Measurements from ENCODE around the gene CXCL11. TPM values are rescaled to one million over a fixed set of nuclear protein-coding genes. Genes with fewer than 3 reads are reported as not detected.

The CXCL11 gene
- total RNA-seq, 1 experiment from 2014 or later: 6.0 TPM

GRCh38 chr4:76066546-76066945 is 30.7 kb upstream of the CXCL11 start:
- no TSS peak for BruUV-seq (replicated peaks)
- no peaks in the 10 kb centered on the region for H3K36me3 Mint-ChIP-seq (ENCODE audit: insufficient read depth, unreplicated experiment)
- CTCF ChIA-PET: interaction anchor here (1.2 kb wide), 1 partner anchor 71 kb away, joined by 4 read pairs; no protein-coding TSS in a partner anchor

DNA sequence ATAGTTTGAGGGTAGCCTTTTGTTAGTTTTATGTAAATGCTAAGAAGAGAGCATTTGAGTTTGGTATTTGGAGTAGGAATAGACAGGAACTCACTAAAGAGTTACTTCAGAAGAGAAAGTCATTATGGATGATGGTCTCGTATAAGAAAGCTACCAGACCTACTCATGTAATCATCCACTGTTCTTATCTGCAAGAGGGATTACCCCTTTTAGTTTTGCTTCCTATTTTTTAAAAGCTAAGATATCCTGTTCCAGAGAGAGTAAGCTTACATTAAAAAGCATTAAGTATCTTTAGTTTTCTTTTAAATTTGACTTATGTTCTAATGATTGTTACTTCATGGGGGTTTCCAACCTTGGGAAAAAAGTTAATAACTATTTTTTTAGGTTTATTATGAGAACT is 26.1 kb upstream of the CXCL11 start:
- TF ChIP-seq, protein P1, sequence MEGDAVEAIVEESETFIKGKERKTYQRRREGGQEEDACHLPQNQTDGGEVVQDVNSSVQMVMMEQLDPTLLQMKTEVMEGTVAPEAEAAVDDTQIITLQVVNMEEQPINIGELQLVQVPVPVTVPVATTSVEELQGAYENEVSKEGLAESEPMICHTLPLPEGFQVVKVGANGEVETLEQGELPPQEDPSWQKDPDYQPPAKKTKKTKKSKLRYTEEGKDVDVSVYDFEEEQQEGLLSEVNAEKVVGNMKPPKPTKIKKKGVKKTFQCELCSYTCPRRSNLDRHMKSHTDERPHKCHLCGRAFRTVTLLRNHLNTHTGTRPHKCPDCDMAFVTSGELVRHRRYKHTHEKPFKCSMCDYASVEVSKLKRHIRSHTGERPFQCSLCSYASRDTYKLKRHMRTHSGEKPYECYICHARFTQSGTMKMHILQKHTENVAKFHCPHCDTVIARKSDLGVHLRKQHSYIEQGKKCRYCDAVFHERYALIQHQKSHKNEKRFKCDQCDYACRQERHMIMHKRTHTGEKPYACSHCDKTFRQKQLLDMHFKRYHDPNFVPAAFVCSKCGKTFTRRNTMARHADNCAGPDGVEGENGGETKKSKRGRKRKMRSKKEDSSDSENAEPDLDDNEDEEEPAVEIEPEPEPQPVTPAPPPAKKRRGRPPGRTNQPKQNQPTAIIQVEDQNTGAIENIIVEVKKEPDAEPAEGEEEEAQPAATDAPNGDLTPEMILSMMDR (IDR thresholded peaks at IDR 0.05; ENCODE audit: unreplicated experiment): no peak
- no TSS peak for BruUV-seq (replicated peaks)

More at GRCh38 chr4:76066546-76066945, 30.7 kb upstream of the CXCL11 start:
- DNase-seq: no peak
- Mint-ChIP-seq H3K4me3 (ENCODE audit: low read depth, unreplicated experiment) (no peak overlapping the region), H3K27me3 (ENCODE audit: unreplicated experiment) (no peaks in the 10 kb centered on the region), H3K27ac (ENCODE audit: unreplicated experiment) (no peak overlapping the region), H3K9me3 (ENCODE audit: low read depth, unreplicated experiment) (no peaks in the 10 kb centered on the region), H3K4me1 (ENCODE audit: low read depth, unreplicated experiment) (peaks cover 4% of the 10 kb centered on the region)
- TF ChIP-seq, protein P1 (IDR thresholded peaks at IDR 0.05; ENCODE audit: unreplicated experiment): no peak
- intact Hi-C loops (cut with micrococcal nuclease; ENCODE audit: unreplicated experiment): no loop called here

DNA sequence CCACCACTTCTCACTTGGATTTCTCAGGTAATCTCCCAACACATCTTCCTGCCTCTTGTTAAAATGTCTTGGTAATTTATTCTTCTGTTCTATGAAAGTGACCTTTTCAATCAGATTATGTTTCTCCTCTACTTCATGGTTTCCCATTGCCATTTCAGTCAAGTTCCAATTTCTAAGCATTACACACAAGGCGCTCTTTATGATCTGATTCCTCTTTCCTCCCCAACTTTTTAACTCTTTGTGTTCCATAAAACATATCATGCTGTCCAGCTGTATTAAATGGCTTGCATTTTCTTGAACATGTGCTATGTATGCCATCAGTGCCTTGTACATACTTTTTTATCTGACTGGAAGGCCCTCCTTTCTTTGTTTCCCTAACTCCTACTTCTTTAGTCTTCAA is 25.6 kb upstream of the CXCL11 start:
- BruUV-seq (replicated peaks): no TSS peak
- intact Hi-C loops (cut with micrococcal nuclease; ENCODE audit: unreplicated experiment): loop anchor here (2.0 kb wide), 1 partner anchor 55 kb away; the partner anchor contains the start of gene CXCL9
- no peak for DNase-seq

More for the DNA sequence above, 26.1 kb upstream of the CXCL11 start:
- CTCF ChIA-PET: no interaction called here
- no peaks in the 10 kb centered on the region for H3K36me3 Mint-ChIP-seq (ENCODE audit: insufficient read depth, unreplicated experiment)
- intact Hi-C loops (cut with micrococcal nuclease; ENCODE audit: unreplicated experiment): loop anchor here (2.0 kb wide), 1 partner anchor 55 kb away; the partner anchor contains the start of gene CXCL9
- no peak overlapping the region for H3K4me3 Mint-ChIP-seq (ENCODE audit: low read depth, unreplicated experiment)
- peaks cover 35% of the 10 kb centered on the region for H3K4me1 Mint-ChIP-seq (ENCODE audit: low read depth, unreplicated experiment)
- DNase-seq: no peak
- H3K9me3 Mint-ChIP-seq (ENCODE audit: low read depth, unreplicated experiment): no peaks in the 10 kb centered on the region
- H3K27ac Mint-ChIP-seq (ENCODE audit: unreplicated experiment): no peak overlapping the region
- no peaks in the 10 kb centered on the region for H3K27me3 Mint-ChIP-seq (ENCODE audit: unreplicated experiment)

GRCh38 chr4:76060506-76060905 is 24.6 kb upstream of the CXCL11 start:
- Mint-ChIP-seq H3K36me3 (ENCODE audit: insufficient read depth, unreplicated experiment) (no peaks in the 10 kb centered on the region), H3K9me3 (ENCODE audit: low read depth, unreplicated experiment) (no peaks in the 10 kb centered on the region), H3K27me3 (ENCODE audit: unreplicated experiment) (no peaks in the 10 kb centered on the region), H3K4me3 (ENCODE audit: low read depth, unreplicated experiment) (no peak overlapping the region), H3K4me1 (ENCODE audit: low read depth, unreplicated experiment) (peaks cover 35% of the 10 kb centered on the region), H3K27ac (ENCODE audit: unreplicated experiment) (peak overlapping the region; percentile 36)
- no TSS peak for BruUV-seq (replicated peaks)
- CTCF ChIA-PET: no interaction called here
- peak; percentile 5 for DNase-seq
- TF ChIP-seq, protein P1 (IDR thresholded peaks at IDR 0.05; ENCODE audit: unreplicated experiment): no peak
- intact Hi-C loops (cut with micrococcal nuclease; ENCODE audit: unreplicated experiment): loop anchor here (2.0 kb wide), 1 partner anchor 54 kb away; the partner anchor contains the start of gene CXCL9

More for the DNA sequence above, 25.6 kb upstream of the CXCL11 start:
- H3K36me3 Mint-ChIP-seq (ENCODE audit: insufficient read depth, unreplicated experiment): no peaks in the 10 kb centered on the region
- TF ChIP-seq, protein P1 (IDR thresholded peaks at IDR 0.05; ENCODE audit: unreplicated experiment): no peak
- no peaks in the 10 kb centered on the region for H3K9me3 Mint-ChIP-seq (ENCODE audit: low read depth, unreplicated experiment)
- H3K4me1 Mint-ChIP-seq (ENCODE audit: low read depth, unreplicated experiment): peaks cover 35% of the 10 kb centered on the region
- peak overlapping the region; percentile 36 for H3K27ac Mint-ChIP-seq (ENCODE audit: unreplicated experiment)
- H3K27me3 Mint-ChIP-seq (ENCODE audit: unreplicated experiment): no peaks in the 10 kb centered on the region
- H3K4me3 Mint-ChIP-seq (ENCODE audit: low read depth, unreplicated experiment): no peak overlapping the region
- CTCF ChIA-PET: no interaction called here

Data from Calu3 (cell line).